ENCODE results near the gene SEMA6C. TPM values are rescaled to one million over a fixed set of nuclear protein-coding genes. Genes with fewer than 3 reads are reported as not detected.

The SEMA6C gene
- total RNA-seq, 1 experiment from 2014 or later, result 5.7 TPM

DNA sequence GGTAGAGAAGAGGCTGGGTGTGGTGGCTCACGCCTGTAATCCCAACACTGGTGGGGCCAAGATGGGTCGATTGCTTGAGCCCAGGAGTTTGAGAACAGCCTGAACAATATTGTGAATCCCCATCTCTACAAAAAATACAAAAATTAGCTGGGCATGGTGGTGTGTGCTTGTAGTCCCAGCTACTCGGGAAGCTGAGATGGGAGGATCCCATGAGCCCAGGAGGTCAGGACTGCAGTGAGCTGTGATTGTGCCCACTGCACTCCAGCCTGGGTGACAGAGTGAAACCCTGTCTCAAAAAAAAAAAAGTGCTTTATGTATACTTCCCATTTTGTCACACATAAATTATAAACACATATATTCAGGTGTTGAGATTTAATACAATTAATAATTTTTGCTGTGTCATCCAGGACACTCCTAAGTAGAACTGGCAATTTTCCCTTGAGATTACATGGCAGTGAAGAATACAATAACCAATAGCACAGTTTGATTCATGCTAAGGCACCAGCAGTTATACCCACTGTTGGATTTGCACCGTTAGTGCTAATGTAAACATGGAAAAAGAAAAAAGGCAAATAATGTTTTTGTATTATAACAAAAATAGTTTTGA lies 60.4 kb downstream of the SEMA6C start:
- H3K4me1 ChIP-seq (ENCODE audit: control insufficient read depth, insufficient read depth, low read length), result no peaks in the 10 kb centered on the region
- no peak overlapping the region for H3K4me3 ChIP-seq (ENCODE audit: low read depth in 2 of 2, low read length in 2 of 2)
- no TSS peak for BruUV-seq (replicated peaks)
- in situ Hi-C loops (cut with HindIII; ENCODE audit: low pct_unique_long_range_greater_than_20kb, low sequenced_read_pairs) (no loop called here), intact Hi-C loops (cut with micrococcal nuclease; ENCODE audit: unreplicated experiment) (no loop called here)
- ChIA-PET POLR2A (no interaction called here), CTCF (no interaction called here)
- H3K36me3 ChIP-seq (ENCODE audit: control insufficient read depth, insufficient read depth, low read length), result no peaks in the 10 kb centered on the region
- no peak for ATAC-seq
- DNase-seq (ENCODE audit: low read depth, low spot score), result no peak
- H3K9me3 ChIP-seq (ENCODE audit: control insufficient read depth, insufficient read depth, low read depth, low read length), result no peaks in the 10 kb centered on the region
- no peaks in the 10 kb centered on the region for H3K27me3 ChIP-seq (ENCODE audit: control insufficient read depth, insufficient read depth, low read length)
- H3K27ac ChIP-seq (ENCODE audit: low read length), result no peak overlapping the region
- TF ChIP-seq POLR2AphosphoS5 (IDR thresholded peaks at IDR 0.05; ENCODE audit: low read depth, low read length) (no peak), SIN3A (IDR thresholded peaks at IDR 0.05; ENCODE audit: borderline replicate concordance, insufficient read depth, low read depth, low read length) (no peak), TCF7L2 (IDR thresholded peaks at IDR 0.05; ENCODE audit: low read depth, low read length) (no peak)
- TF ChIP-seq, protein P1, sequence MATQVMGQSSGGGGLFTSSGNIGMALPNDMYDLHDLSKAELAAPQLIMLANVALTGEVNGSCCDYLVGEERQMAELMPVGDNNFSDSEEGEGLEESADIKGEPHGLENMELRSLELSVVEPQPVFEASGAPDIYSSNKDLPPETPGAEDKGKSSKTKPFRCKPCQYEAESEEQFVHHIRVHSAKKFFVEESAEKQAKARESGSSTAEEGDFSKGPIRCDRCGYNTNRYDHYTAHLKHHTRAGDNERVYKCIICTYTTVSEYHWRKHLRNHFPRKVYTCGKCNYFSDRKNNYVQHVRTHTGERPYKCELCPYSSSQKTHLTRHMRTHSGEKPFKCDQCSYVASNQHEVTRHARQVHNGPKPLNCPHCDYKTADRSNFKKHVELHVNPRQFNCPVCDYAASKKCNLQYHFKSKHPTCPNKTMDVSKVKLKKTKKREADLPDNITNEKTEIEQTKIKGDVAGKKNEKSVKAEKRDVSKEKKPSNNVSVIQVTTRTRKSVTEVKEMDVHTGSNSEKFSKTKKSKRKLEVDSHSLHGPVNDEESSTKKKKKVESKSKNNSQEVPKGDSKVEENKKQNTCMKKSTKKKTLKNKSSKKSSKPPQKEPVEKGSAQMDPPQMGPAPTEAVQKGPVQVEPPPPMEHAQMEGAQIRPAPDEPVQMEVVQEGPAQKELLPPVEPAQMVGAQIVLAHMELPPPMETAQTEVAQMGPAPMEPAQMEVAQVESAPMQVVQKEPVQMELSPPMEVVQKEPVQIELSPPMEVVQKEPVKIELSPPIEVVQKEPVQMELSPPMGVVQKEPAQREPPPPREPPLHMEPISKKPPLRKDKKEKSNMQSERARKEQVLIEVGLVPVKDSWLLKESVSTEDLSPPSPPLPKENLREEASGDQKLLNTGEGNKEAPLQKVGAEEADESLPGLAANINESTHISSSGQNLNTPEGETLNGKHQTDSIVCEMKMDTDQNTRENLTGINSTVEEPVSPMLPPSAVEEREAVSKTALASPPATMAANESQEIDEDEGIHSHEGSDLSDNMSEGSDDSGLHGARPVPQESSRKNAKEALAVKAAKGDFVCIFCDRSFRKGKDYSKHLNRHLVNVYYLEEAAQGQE (IDR thresholded peaks at IDR 0.05; ENCODE audit: insufficient read depth in 1 of 2, low read depth in 2 of 2, low read length in 1 of 2), result no peak
- TF ChIP-seq, protein P2, sequence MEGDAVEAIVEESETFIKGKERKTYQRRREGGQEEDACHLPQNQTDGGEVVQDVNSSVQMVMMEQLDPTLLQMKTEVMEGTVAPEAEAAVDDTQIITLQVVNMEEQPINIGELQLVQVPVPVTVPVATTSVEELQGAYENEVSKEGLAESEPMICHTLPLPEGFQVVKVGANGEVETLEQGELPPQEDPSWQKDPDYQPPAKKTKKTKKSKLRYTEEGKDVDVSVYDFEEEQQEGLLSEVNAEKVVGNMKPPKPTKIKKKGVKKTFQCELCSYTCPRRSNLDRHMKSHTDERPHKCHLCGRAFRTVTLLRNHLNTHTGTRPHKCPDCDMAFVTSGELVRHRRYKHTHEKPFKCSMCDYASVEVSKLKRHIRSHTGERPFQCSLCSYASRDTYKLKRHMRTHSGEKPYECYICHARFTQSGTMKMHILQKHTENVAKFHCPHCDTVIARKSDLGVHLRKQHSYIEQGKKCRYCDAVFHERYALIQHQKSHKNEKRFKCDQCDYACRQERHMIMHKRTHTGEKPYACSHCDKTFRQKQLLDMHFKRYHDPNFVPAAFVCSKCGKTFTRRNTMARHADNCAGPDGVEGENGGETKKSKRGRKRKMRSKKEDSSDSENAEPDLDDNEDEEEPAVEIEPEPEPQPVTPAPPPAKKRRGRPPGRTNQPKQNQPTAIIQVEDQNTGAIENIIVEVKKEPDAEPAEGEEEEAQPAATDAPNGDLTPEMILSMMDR (IDR thresholded peaks at IDR 0.05), result no peak

Other genes starting within 250 kb of the SEMA6C start
- 43.3 TPM for gene SETDB1, start 220.3 kb downstream of the SEMA6C start, total RNA-seq (2021; ENCODE audit: unreplicated experiment)
- 348 TPM for gene CERS2, start 171.8 kb downstream of the SEMA6C start, total RNA-seq (2021; ENCODE audit: unreplicated experiment)
- gene ANXA9, start 164.3 kb downstream of the SEMA6C start, total RNA-seq (2021; ENCODE audit: unreplicated experiment), result 1.2 TPM
- 15.8 TPM for gene MINDY1, start 139.7 kb downstream of the SEMA6C start, total RNA-seq (2021; ENCODE audit: unreplicated experiment)
- 16.2 TPM for gene PRUNE1, start 138.2 kb downstream of the SEMA6C start, total RNA-seq (2021; ENCODE audit: unreplicated experiment)
- 0.46 TPM for gene BNIPL, start 110.0 kb downstream of the SEMA6C start, total RNA-seq (2021; ENCODE audit: unreplicated experiment)
- 2.7 TPM for gene C1orf56, start 98.9 kb downstream of the SEMA6C start, total RNA-seq (2021; ENCODE audit: unreplicated experiment)
- 81.2 TPM for gene CDC42SE1, start 87.0 kb downstream of the SEMA6C start, total RNA-seq (2021; ENCODE audit: unreplicated experiment)
- gene MLLT11, start 86.2 kb downstream of the SEMA6C start, total RNA-seq (2021; ENCODE audit: unreplicated experiment), result 5.0 TPM
- gene GABPB2, start 75.9 kb downstream of the SEMA6C start, total RNA-seq (2021; ENCODE audit: unreplicated experiment), result 8.1 TPM
- not detected for gene TNFAIP8L2, start 10.0 kb upstream of the SEMA6C start, total RNA-seq (2021; ENCODE audit: unreplicated experiment)
- 5.1 TPM for gene LYSMD1, start 19.3 kb upstream of the SEMA6C start, total RNA-seq (2021; ENCODE audit: unreplicated experiment)
- 36.5 TPM for gene SCNM1, start 19.5 kb upstream of the SEMA6C start, total RNA-seq (2021; ENCODE audit: unreplicated experiment)
- 0.80 TPM for gene TMOD4, start 29.4 kb upstream of the SEMA6C start, total RNA-seq (2021; ENCODE audit: unreplicated experiment)
- gene VPS72, start 43.6 kb upstream of the SEMA6C start, total RNA-seq (2021; ENCODE audit: unreplicated experiment), result 71.5 TPM
- gene PIP5K1A, start 51.9 kb upstream of the SEMA6C start, total RNA-seq (2021; ENCODE audit: unreplicated experiment), result 78.9 TPM
- 256 TPM for gene PSMD4, start 108.1 kb upstream of the SEMA6C start, total RNA-seq (2021; ENCODE audit: unreplicated experiment)
- gene ZNF687, start 135.7 kb upstream of the SEMA6C start, total RNA-seq (2021; ENCODE audit: unreplicated experiment), result 33.3 TPM
- 52.7 TPM for gene PI4KB, start 180.8 kb upstream of the SEMA6C start, total RNA-seq (2021; ENCODE audit: unreplicated experiment)
- gene RFX5, start 200.6 kb upstream of the SEMA6C start, total RNA-seq (2021; ENCODE audit: unreplicated experiment), result 75.5 TPM
- 5.9 TPM for gene SELENBP1, start 226.1 kb upstream of the SEMA6C start, total RNA-seq (2021; ENCODE audit: unreplicated experiment)